Smooth muscle cell (in vitro differentiated cells): ENCODE results near the gene MYO5A. TPM values are rescaled to one million over a fixed set of nuclear protein-coding genes. Genes with fewer than 3 reads are reported as not detected.

ENCODE experiments used
- DNase-seq: peaks from one replicate; lab custom pipeline; 2025; ENCODE audit not compliant: unreplicated experiment; lab: John Stamatoyannopoulos, UW
- H2AFZ ChIP-seq: fragments of 200-600 bp; sonication (generic); 2 replicates; pipeline ENCODE4 v1.6.0; 2016; ENCODE audit warnings: antibody characterized with exemption, low read depth, mild to moderate bottlenecking
- H3F3A ChIP-seq: fragments of 200-600 bp; sonication (generic); 2 replicates; pipeline ENCODE4 v1.6.0; 2017; ENCODE audit warnings: antibody characterized with exemption, low read depth
- H3K27ac ChIP-seq: fragments of 200-600 bp; sonication (generic); 2 replicates; pipeline ENCODE4 v1.5.1; 2016; ENCODE audit warnings: low read depth, mild to moderate bottlenecking
- H3K27me3 ChIP-seq: fragments of 200-600 bp; sonication (generic); 2 replicates; pipeline ENCODE4 v1.6.1; 2016; ENCODE audit warnings: low read depth, mild to moderate bottlenecking
- H3K36me3 ChIP-seq: fragments of 200-600 bp; sonication (generic); 2 replicates; pipeline ENCODE4 v1.5.1; 2016; ENCODE audit warnings: low read depth
- H3K4me1 ChIP-seq: fragments of 200-600 bp; sonication (generic); 2 replicates; pipeline ENCODE4 v1.5.1; 2016; ENCODE audit warnings: low read depth
- H3K4me2 ChIP-seq: fragments of 200-600 bp; sonication (generic); 2 replicates; pipeline ENCODE4 v1.6.0; 2016; ENCODE audit warnings: mild to moderate bottlenecking
- H3K4me3 ChIP-seq: fragments of 200-600 bp; sonication (generic); 2 replicates; pipeline ENCODE4 v1.5.1; 2016; ENCODE audit warnings: mild to moderate bottlenecking
- H3K79me2 ChIP-seq: fragments of 200-600 bp; sonication (generic); 2 replicates; pipeline ENCODE4 v1.6.0; 2016; ENCODE audit warnings: low read depth, mild to moderate bottlenecking
- H3K9ac ChIP-seq: fragments of 200-600 bp; sonication (generic); 2 replicates; pipeline ENCODE4 v1.6.0; 2016; ENCODE audit warnings: low read depth
- H3K9me3 ChIP-seq: fragments of 200-600 bp; sonication (generic); replicated peaks from 2 replicates; pipeline ENCODE4 v1.5.1; 2016; ENCODE audit warnings: low read depth
- H4K20me1 ChIP-seq: fragments of 200-600 bp; sonication (generic); 2 replicates; pipeline ENCODE4 v1.6.0; 2016; ENCODE audit warnings: low read depth
- WGBS: methylation state at CpG from one replicate; pipeline ENCODE4 v1.1.7; 2016; ENCODE audit warnings: low lambda C conversion rate; 5-methylcytosine and 5-hydroxymethylcytosine counted together
- polyA plus RNA-seq: library from polyadenylated mRNA; unstranded; fragments of >200 nt; fragmentation: Nextera tagmentation; extraction: Ambion mirVana; gene quantifications from 2 replicates; pipeline ENCODE4 v1.2.1, GENCODE V29; 2016
- total RNA-seq: library from RNA; depleted of rRNA; stranded (reverse); fragments of >200 nt; gene quantifications from 2 replicates; pipeline ENCODE4 v1.2.3, GENCODE V29; 2014
- TF ChIP-seq, protein P1 (sequence below): fragments of 200-600 bp; sonication (generic); IDR thresholded peaks from 2 replicates; pipeline ENCODE4 v1.5.1; 2017; ENCODE audit warnings: borderline replicate concordance, mild to moderate bottlenecking, antibody characterized with exemption; ENCODE audit not compliant: insufficient read depth, poor library complexity, severe bottlenecking

The MYO5A gene
- total and polyA plus RNA-seq, 2 experiments from 2014 or later: 29.4 to 68.8 TPM

DNA sequence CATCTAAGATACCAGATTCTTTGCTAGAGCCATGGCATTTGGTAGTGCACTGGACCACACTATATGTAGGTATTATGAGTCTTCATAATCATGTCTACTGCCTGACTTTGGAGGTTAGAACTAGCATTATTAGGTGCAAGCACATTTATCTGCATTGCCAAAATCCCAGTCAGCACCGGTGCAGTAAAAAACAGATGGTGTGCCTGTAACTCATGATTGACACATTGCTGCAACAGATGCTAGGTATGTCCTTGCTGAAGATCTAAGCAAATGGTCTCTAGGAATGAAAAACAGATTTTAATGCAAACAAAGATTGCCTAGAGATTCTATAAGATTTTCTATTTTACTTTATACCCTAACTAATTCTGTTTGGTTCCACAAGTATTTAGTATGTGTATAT, 47.7 kb downstream of the MYO5A start:
- no peaks in the 10 kb centered on the region for H3K27me3 ChIP-seq
- peak overlapping the region; percentile 85 for H3K27ac ChIP-seq
- no peak for DNase-seq
- TF ChIP-seq, protein P1, sequence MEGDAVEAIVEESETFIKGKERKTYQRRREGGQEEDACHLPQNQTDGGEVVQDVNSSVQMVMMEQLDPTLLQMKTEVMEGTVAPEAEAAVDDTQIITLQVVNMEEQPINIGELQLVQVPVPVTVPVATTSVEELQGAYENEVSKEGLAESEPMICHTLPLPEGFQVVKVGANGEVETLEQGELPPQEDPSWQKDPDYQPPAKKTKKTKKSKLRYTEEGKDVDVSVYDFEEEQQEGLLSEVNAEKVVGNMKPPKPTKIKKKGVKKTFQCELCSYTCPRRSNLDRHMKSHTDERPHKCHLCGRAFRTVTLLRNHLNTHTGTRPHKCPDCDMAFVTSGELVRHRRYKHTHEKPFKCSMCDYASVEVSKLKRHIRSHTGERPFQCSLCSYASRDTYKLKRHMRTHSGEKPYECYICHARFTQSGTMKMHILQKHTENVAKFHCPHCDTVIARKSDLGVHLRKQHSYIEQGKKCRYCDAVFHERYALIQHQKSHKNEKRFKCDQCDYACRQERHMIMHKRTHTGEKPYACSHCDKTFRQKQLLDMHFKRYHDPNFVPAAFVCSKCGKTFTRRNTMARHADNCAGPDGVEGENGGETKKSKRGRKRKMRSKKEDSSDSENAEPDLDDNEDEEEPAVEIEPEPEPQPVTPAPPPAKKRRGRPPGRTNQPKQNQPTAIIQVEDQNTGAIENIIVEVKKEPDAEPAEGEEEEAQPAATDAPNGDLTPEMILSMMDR: no peak
- H3K9me3 ChIP-seq: no peaks in the 10 kb centered on the region
- no peak overlapping the region for H3K9ac ChIP-seq
- H3K36me3 ChIP-seq: no peaks in the 10 kb centered on the region
- H3F3A ChIP-seq: peaks cover 27% of the 10 kb centered on the region
- no peak overlapping the region for H2AFZ ChIP-seq
- H3K79me2 ChIP-seq: peaks cover 73% of the 10 kb centered on the region
- peak overlapping the region; percentile 66 for H3K4me2 ChIP-seq
- WGBS: 60% methylated on average over 1 of the region's 1 CpG
- peaks cover 39% of the 10 kb centered on the region for H3K4me1 ChIP-seq
- no peaks in the 10 kb centered on the region for H4K20me1 ChIP-seq
- no peak overlapping the region for H3K4me3 ChIP-seq

DNA sequence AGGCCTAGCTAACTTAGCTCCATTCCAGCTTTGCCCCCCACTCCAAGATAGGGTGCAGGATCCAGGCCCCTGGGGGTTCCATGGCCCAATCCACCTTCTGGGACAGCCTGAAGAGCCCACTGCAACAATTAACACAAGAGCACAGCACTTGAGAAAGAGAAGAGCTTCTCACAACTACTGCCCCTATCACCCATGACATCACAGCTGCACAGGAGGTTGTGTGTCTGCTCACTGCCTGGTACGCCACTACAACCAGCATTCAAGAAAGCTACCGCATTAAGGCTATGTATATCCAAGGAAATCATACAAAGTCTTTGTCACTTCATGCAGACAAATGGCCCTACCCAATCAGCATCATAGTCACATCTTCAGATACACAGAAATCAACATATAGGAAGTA, 62.0 kb downstream of the MYO5A start:
- H3K36me3 ChIP-seq: no peaks in the 10 kb centered on the region
- no peaks in the 10 kb centered on the region for H3K27me3 ChIP-seq
- peaks cover 43% of the 10 kb centered on the region for H4K20me1 ChIP-seq
- no peak overlapping the region for H3K9ac ChIP-seq
- TF ChIP-seq, protein P1: no peak
- no peak overlapping the region for H2AFZ ChIP-seq
- H3K79me2 ChIP-seq: peaks cover 69% of the 10 kb centered on the region
- H3K4me3 ChIP-seq: no peak overlapping the region
- 96% methylated on average over 2 of the region's 2 CpGs for WGBS
- no peak for DNase-seq
- peaks cover 3% of the 10 kb centered on the region for H3F3A ChIP-seq
- H3K4me1 ChIP-seq: peaks cover 12% of the 10 kb centered on the region
- H3K9me3 ChIP-seq: no peaks in the 10 kb centered on the region
- no peak overlapping the region for H3K27ac ChIP-seq
- H3K4me2 ChIP-seq: no peak overlapping the region

DNA sequence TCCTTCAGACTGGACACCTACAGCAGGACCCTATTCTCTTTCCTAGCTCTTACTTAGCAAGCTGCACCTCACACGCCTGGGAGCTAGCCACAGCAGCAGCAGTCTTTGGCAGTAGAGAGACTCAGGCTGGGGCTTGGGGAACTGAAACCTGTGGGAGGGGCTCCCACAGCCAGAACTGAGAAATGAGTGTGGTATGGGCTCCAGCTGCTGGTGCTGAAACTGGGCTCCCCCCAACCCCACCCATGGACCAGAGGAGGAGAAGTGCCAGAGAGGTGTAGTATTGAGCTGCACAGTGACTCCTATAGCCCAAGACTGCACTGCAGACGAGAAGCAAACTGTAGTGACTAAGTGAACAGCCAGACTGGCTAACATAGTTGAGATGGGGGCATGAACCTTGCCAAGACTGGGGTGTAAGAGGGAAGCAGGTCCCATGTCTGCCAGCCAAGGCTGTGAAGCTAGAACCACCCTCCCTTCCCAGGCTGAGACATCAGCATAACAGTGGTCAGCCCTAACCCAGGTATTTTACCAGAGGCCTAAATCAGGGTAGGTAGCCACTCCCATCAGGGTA, 62.5 kb downstream of the MYO5A start:
- Histone ChIP-seq H3K79me2 (peaks cover 74% of the 10 kb centered on the region), H3K4me3 (no peak overlapping the region), H3K9ac (no peak overlapping the region), H3F3A (peaks cover 3% of the 10 kb centered on the region), H3K9me3 (no peaks in the 10 kb centered on the region), H3K27ac (no peak overlapping the region), H3K27me3 (no peaks in the 10 kb centered on the region), H2AFZ (no peak overlapping the region), H4K20me1 (peaks cover 43% of the 10 kb centered on the region), H3K4me1 (peaks cover 12% of the 10 kb centered on the region), H3K36me3 (no peaks in the 10 kb centered on the region), H3K4me2 (no peak overlapping the region)
- DNase-seq: no peak
- TF ChIP-seq, protein P1: no peak
- 88% methylated on average over 2 of the region's 2 CpGs for WGBS

DNA sequence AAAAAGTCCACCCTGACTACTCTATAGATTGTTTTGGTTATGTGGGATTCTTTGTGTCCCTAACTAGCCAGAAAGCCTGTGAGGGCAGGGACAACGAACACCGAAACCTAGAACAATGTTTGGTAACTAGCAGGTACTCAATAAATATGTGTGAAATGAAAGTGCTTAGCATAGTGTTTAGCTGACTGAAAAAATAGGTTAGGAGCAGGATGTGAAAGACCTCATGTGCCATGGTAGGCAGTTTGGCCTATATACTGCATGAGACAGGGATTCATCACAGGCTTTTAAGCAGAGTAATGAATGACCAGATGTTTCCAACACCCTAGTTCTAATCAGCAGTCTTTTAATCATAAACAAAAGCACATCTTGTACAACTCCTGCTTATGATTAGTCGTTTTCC, 64.2 kb downstream of the MYO5A start:
- H3K79me2 ChIP-seq: peaks cover 80% of the 10 kb centered on the region
- TF ChIP-seq, protein P1: no peak
- H3K27me3 ChIP-seq: no peaks in the 10 kb centered on the region
- H4K20me1 ChIP-seq: peaks cover 43% of the 10 kb centered on the region
- peaks cover 2% of the 10 kb centered on the region for H3F3A ChIP-seq
- H3K4me1 ChIP-seq: peaks cover 12% of the 10 kb centered on the region
- no peak overlapping the region for H2AFZ ChIP-seq
- no peak overlapping the region for H3K4me3 ChIP-seq
- no peak overlapping the region for H3K9ac ChIP-seq
- H3K27ac ChIP-seq: peak overlapping the region; percentile 40
- no peaks in the 10 kb centered on the region for H3K36me3 ChIP-seq
- no peak for DNase-seq
- WGBS: 75% methylated on average over 3 of the region's 3 CpGs
- no peaks in the 10 kb centered on the region for H3K9me3 ChIP-seq
- no peak overlapping the region for H3K4me2 ChIP-seq
